ENCODE data around the gene ORAI3.

DNA sequence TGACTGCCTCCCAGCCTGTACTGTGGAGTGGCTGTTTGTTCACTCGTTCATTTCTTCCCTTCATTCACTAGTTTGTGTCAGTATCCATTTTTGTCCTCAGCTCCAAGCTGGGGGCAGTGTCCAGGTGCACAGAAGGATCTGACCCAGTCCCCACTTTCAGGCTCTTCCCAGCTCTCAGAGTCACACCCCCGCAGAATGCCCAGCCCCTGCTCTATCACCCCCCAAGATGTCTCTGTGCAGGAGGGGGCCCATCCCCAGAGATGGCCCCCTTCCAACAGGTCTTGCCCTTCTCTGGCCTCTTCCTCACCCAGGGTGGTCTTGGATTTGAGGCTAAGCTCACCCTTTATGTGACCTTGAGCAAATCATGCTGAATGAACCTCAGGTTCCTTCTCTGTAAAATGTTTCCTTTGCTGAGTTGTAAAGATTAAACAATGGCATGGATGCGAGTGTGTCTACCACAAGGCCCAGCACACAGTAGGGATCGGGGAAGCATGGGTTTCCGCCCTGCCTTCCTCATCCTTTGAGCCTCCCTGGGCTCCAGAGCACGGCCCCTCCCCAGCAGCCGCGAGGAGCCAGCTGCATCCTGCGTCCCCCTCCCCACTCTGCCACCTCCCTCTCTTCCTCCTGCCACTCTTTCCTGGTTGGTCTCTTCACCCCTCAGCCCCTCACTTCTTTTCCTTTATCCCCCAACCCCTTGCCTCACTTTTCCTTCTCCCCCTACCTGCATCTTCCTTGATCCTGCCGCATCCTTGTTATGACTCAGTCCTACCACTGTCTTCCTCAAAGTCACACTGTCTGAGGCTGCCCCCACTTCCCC lies 22.7 kb upstream of the ORAI3 start:
- TF ChIP-seq CTCF (IDR thresholded peaks at IDR 0.05; ENCODE audit: borderline replicate concordance, extremely low read depth, low read length, poor library complexity, severe bottlenecking) (no peak), EZH2 (IDR thresholded peaks at IDR 0.05; ENCODE audit: borderline replicate concordance, low read depth, low read length, severe bottlenecking) (no peak)
